ENCODE results near the gene PRCD. TPM values are rescaled to one million over a fixed set of nuclear protein-coding genes. Genes with fewer than 3 reads are reported as not detected.
"Not testable (repeated sequence)": the region's sequence is repeated elsewhere in the genome, so short reads cannot be mapped to it uniquely, and the experiment has no call there.

The PRCD gene
- total RNA-seq, 1 donor from 2014 or later: not detected

DNA sequence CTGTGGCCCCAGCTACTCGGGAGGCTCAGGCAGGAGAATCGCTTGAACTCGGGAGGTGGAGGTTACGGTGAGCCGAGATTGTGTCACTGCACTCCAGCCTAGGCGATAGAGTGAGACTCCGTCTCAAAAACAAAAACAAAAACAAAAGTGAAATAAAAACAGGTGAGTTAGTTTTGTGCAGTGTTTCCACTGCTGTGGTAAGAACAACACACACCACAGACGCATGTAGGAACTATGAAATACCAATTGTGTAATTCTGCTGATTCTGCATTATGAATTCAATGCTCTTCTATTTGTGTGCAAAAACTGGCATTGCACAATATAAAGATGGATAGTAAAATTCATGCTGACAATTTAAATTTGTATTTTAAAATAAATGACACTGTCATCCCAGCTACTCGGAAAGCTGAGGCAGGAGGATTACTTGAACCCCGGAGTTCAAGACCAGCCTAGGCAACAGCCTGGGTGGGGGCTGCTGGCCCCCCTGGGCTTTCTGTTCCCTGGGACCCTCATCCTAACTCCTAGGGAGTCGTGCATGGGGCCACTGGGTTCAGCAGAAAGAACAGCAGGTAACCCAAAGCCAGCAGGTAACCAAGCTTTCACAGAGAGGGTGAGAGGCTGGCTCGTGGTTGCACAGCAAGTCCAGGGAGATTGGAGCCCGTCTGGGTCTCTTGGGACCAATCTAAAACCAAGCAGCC, 28.0 kb upstream of the PRCD start:
- peaks cover 39% of the 10 kb centered on the region for H3K4me1 Mint-ChIP-seq (ENCODE audit: low read depth)
- intact Hi-C loops (cut with micrococcal nuclease): no loop called here
- H3K36me3 Mint-ChIP-seq (ENCODE audit: low read depth): no peaks in the 10 kb centered on the region
- no peak overlapping the region for H3K4me3 Mint-ChIP-seq (ENCODE audit: low read depth)
- peaks cover 7% of the 10 kb centered on the region for H3K27me3 Mint-ChIP-seq (ENCODE audit: low read depth)
- no peak for DNase-seq (ENCODE audit: low spot score)
- no peak overlapping the region for H3K27ac Mint-ChIP-seq
- H3K9me3 Mint-ChIP-seq: no peaks in the 10 kb centered on the region

DNA sequence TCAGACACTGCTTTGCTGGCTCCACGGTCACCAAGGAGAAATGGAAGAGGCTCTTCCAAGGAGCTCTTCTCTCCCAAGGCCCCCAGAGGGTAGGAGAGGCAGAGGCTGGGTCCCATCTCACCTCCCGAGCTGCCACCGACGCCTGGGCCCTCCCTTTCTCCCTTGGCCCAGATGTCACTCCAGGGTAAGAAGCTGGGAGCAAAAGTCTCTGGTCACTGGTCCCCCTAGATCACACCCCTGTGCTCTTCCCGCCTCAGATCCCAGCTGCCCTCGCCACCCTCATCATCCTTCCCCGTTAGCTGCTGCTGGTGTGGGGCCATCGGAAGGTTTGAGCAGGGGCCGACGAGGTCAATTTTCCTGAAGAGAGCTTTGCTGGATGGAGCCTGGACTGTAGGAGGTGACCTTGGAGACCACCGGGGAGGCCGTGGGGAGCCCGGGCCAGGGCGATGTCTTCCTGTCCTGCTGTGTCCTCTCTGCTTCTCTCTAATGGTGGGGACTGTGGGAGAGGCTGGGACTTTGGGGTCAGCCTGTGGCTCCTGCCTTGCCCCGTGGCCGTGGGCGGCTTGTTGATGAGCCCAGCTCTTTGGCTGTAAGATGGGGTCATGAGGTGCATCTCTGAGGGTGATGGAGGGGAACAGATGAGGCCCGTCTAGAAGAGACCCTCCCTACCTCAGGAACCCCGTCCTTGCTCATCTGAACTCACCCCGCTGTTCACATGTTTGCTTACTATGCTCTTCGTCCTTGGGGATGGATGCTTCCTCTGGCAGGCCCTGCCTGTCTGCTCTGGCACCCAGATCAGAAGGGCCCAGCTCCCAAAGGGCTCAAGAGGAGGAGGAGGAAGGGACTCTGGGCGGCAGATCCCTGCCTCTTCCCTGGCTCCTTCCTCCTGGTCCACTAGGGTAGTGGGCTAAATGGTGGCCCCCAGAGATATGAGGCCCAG, 27.2 kb upstream of the PRCD start:
- no peak overlapping the region for H3K4me3 Mint-ChIP-seq (ENCODE audit: low read depth)

DNA sequence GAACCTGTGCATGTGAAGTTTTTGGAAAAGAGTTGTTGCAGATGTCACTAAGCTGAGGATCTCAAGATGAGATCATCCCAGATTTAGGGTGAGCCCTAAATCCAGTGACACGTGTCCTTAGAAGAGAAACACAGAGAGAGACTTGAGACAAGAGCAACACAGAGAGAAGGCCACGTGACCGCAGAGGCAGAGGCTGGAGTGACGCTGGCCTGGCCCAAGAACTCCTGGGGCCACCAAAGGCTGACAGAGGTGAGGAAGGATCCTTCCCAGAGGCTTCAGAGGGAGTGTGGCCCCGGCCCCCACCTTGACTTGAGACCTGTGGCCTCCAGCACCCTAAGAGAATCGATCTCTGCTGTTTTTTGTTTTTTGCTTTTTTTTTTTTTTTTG, 26.5 kb upstream of the PRCD start:
- Mint-ChIP-seq H3K27me3 (ENCODE audit: low read depth) (peaks cover 3% of the 10 kb centered on the region), H3K36me3 (ENCODE audit: low read depth) (no peaks in the 10 kb centered on the region), H3K27ac (peak overlapping the region; percentile 61), H3K9me3 (no peaks in the 10 kb centered on the region), H3K4me1 (ENCODE audit: low read depth) (peaks cover 48% of the 10 kb centered on the region), H3K4me3 (ENCODE audit: low read depth) (no peak overlapping the region)
- intact Hi-C loops (cut with micrococcal nuclease): no loop called here
- no peak for DNase-seq (ENCODE audit: low spot score)

More for the DNA sequence above, 27.2 kb upstream of the PRCD start:
- no peak for DNase-seq (ENCODE audit: low spot score)
- no peaks in the 10 kb centered on the region for H3K36me3 Mint-ChIP-seq (ENCODE audit: low read depth)
- intact Hi-C loops (cut with micrococcal nuclease): no loop called here
- H3K9me3 Mint-ChIP-seq: no peaks in the 10 kb centered on the region
- peak overlapping the region; percentile 61 for H3K27ac Mint-ChIP-seq
- peaks cover 42% of the 10 kb centered on the region for H3K4me1 Mint-ChIP-seq (ENCODE audit: low read depth)
- H3K27me3 Mint-ChIP-seq (ENCODE audit: low read depth): peaks cover 6% of the 10 kb centered on the region

DNA sequence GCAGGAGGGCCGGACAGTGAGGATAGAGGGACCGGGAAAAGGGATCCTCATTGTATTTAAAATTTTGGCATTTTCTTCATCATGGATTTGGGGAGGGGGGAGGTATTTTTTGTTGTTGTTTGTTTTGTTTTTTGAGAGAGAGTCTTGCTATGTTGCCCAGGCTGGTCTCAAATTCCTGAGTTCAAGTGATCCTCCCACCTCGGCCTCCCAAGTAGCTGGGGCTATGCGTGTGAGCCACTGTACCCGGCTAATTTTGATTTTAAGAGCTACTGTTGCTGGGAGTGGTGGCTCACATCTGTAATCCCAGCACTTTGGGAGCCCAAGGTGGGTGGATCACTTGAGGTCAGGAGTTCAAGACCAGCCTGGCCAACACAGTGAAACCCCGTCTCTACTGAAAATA, 25.5 kb upstream of the PRCD start:
- H3K27ac Mint-ChIP-seq: peak overlapping the region; percentile 99
- DNase-seq (ENCODE audit: low spot score); H3K27me3 Mint-ChIP-seq (ENCODE audit: low read depth); H3K9me3 Mint-ChIP-seq; intact Hi-C loops (cut with micrococcal nuclease); H3K36me3 Mint-ChIP-seq (ENCODE audit: low read depth): not testable (repeated sequence)
- peaks cover 49% of the 10 kb centered on the region for H3K4me1 Mint-ChIP-seq (ENCODE audit: low read depth)
- H3K4me3 Mint-ChIP-seq (ENCODE audit: low read depth): peak overlapping the region; percentile 42

DNA sequence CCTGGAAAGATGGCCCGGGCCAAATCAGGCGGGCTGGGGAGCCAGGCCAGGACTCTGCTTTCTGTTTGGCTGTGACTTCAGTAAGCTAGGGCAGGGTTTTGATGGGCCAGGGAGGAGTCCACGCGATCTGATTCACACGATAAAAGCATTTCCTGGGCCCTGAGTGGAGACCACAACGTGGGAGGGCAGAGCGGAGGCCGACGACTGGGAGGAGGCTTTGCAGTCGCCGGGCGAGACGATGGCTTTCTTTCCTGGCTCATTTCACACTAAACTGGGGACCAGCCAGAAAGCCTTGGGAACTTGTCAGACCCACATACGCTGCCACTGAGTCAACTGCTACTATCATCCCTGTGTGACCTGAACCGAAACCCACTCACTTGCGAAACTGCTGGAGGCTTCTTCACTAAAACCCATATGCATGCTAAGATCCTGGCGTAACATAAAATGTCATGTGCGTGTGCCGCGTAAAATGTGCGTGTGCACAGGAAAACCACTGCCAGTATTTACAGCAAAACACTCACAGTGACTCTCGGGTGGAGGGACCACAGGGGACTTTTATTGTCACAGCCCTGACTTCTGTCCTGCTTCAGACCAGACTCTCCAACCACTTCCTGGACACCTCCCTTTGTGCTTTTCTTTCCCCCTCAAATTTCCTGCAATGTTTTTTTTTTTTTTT, 24.4 kb upstream of the PRCD start:
- Mint-ChIP-seq H3K4me1 (ENCODE audit: low read depth) (peaks cover 49% of the 10 kb centered on the region), H3K27me3 (ENCODE audit: low read depth) (no peaks in the 10 kb centered on the region), H3K9me3 (no peaks in the 10 kb centered on the region), H3K36me3 (ENCODE audit: low read depth) (no peaks in the 10 kb centered on the region), H3K4me3 (ENCODE audit: low read depth) (peak overlapping the region; percentile 55), H3K27ac (peak overlapping the region; percentile 99)
- DNase-seq (ENCODE audit: low spot score): peak; percentile 82
- intact Hi-C loops (cut with micrococcal nuclease): loop anchor here (1.0 kb wide), 1 partner anchor 22 kb away; no protein-coding TSS in a partner anchor

DNA sequence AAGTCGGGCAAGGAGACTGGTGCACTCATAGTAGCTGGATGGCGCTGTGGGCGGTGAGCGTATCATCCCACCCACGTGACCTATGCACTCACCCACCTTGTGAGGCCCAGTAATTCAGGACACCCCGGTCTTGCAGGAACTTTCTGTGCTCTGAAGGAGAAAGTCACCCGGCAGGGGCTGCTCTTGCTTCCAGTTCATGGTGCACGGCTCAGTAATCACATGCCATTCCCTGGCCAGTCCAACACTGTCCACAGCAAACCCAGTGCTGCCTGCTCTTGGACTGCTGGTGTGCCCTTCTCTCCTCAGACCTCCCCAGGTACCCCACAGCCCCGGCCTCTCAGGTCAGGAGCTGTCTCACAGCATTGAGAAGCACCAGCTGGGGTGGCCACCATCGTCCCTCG, 22.2 kb upstream of the PRCD start:
- DNase-seq (ENCODE audit: low spot score): no peak
- intact Hi-C loops (cut with micrococcal nuclease): no loop called here
- Mint-ChIP-seq H3K9me3 (no peaks in the 10 kb centered on the region), H3K27ac (no peak overlapping the region), H3K4me3 (ENCODE audit: low read depth) (no peak overlapping the region), H3K4me1 (ENCODE audit: low read depth) (peaks cover 42% of the 10 kb centered on the region), H3K27me3 (ENCODE audit: low read depth) (no peaks in the 10 kb centered on the region), H3K36me3 (ENCODE audit: low read depth) (no peaks in the 10 kb centered on the region)

DNA sequence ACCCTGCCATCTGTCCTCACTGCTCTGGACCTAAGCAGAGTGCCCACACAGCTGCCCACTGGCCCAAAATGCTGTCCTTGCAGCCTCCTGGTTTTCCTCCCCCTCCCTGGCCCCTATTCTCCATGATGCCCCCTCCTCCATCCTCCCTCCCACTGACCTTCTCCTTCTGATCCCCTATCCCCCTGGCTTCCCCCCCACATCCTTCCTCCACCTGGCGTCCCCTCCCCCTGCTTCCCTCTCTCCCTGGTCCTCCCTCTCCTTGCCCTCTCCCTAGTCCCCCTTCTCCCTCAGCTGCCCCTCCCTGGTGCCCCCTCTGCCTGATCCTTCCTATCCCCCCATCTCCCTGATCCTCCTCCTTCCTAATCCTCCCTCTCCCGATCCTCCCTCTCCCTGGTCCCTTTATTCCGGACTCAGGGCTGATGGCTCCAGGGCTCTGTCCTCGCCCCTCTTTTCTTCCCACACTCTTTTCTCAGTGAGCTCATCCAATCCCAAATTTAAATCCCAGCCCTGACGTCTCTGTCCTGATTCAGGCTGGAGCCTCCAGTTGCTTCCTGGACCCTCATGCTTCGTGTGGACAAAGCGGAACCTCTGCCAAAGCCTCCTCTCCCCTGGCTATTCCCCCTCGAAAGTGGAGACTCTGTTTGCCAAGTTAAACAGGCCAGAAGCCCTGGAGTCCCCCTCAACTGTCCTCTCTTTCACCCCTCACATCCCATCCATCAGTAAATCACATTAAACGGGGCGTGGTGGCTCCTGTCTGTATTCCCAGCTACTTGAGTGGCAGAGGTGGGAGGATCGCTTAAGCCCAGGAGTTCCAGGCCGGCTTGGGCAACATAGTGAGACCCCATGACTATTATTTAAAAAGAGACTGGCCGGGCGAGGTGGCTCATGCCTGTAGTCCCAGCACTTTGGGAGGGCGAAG, 20.5 kb upstream of the PRCD start:
- intact Hi-C loops (cut with micrococcal nuclease): no loop called here
- no peak overlapping the region for H3K4me3 Mint-ChIP-seq (ENCODE audit: low read depth)
- no peak overlapping the region for H3K27ac Mint-ChIP-seq

DNA sequence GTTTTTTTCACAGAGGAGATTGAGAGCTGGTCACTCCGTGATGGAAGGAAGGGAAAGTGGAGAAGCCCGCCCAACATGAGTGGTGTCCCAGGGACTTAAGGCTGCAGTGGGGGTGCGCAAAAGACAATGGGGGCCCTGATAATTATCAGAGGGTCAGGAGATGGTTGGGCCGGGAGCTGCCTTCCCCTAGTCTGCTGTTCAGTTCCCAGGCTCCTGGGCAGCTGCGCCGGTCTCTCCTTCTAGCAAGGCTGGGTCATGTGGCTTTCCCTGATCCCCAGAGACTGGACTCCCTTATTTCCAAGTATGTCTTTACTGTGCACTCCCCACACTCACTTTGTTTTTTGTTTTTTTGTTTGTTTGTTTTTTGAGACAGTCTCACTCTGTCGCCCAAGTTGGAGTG, 18.6 kb upstream of the PRCD start:
- no peak overlapping the region for H3K27ac Mint-ChIP-seq
- intact Hi-C loops (cut with micrococcal nuclease): no loop called here
- DNase-seq (ENCODE audit: low spot score): no peak
- H3K9me3 Mint-ChIP-seq: no peaks in the 10 kb centered on the region
- no peaks in the 10 kb centered on the region for H3K36me3 Mint-ChIP-seq (ENCODE audit: low read depth)
- peaks cover 21% of the 10 kb centered on the region for H3K4me1 Mint-ChIP-seq (ENCODE audit: low read depth)
- H3K4me3 Mint-ChIP-seq (ENCODE audit: low read depth): no peak overlapping the region
- H3K27me3 Mint-ChIP-seq (ENCODE audit: low read depth): peaks cover 2% of the 10 kb centered on the region

More for the DNA sequence above, 20.5 kb upstream of the PRCD start:
- DNase-seq (ENCODE audit: low spot score): no peak
- Mint-ChIP-seq H3K36me3 (ENCODE audit: low read depth) (no peaks in the 10 kb centered on the region), H3K9me3 (no peaks in the 10 kb centered on the region), H3K27me3 (ENCODE audit: low read depth) (peaks cover 2% of the 10 kb centered on the region), H3K4me1 (ENCODE audit: low read depth) (peaks cover 35% of the 10 kb centered on the region)

DNA sequence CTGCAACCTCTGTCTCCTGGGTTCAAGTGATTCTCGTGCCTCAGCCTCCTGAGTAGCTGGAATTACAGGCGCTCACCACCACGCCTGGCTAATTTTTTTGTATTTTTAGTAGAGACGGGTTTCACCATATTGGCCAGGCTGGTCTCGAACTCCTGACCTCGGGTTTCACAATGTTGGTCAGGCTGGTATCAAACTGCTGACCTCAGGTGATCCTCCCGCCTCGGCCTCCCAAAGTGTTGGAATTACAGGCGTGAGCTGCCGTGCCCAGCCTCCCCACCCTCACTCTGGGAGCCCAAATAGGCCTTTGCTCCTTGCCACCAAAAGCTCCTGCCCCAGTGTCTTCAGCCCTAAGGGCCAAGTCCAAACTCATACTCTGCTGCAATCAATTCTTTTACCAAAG, 18.2 kb upstream of the PRCD start:
- DNase-seq (ENCODE audit: low spot score); H3K9me3 Mint-ChIP-seq; H3K36me3 Mint-ChIP-seq (ENCODE audit: low read depth); H3K4me3 Mint-ChIP-seq (ENCODE audit: low read depth); H3K27me3 Mint-ChIP-seq (ENCODE audit: low read depth); H3K27ac Mint-ChIP-seq; intact Hi-C loops (cut with micrococcal nuclease): not testable (repeated sequence)
- H3K4me1 Mint-ChIP-seq (ENCODE audit: low read depth): peaks cover 18% of the 10 kb centered on the region

DNA sequence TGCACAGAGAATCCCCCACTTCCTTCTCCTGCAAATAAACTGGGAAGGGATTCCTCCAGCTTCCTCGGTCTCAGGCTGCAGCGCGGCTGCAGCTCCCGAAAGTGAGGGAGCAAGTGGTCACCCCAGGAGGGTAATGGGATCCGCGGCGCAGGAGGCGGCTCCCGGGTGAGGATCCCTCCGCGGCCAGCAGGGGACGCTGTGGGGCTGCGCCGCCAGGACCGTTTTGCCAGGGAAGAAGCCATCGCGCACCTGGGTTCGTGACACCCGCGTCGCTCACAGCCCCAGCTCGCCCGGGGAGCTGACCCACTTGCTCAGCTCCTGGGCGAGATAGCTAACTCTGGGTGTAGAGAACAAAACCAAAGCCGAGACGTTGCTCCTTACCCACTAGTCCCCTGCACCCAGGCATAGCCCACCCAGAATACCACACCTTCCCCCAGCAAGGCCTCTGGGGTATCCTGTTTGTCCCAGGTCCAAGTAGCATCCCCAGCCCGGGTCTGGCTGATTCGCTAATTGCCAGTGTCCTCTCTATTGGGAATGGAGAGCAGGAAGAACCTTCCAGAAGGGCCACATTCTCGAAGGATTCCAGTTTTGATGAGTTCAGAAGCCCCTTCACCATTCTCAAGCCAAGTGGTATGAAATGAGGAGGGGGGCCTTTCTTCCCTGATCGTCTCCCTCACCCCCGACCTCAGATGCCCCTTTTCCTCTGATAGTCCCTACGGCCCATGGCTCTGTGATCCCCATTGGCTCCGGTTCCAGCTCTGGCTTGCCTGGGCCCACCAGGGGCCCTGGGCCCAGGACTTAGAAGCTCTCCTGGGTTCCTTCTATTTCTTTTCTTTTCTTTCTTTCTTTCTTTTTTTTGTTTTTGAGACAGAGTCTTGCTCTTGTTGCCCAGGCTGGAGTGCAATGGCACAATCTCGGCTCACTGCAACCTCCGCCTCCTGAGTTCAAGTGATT, 16.5 kb upstream of the PRCD start:
- Mint-ChIP-seq H3K4me3 (ENCODE audit: low read depth) (no peak overlapping the region), H3K9me3 (no peaks in the 10 kb centered on the region), H3K27me3 (ENCODE audit: low read depth) (peaks cover 8% of the 10 kb centered on the region), H3K4me1 (ENCODE audit: low read depth) (peaks cover 8% of the 10 kb centered on the region), H3K36me3 (ENCODE audit: low read depth) (no peaks in the 10 kb centered on the region), H3K27ac (no peak overlapping the region)
- peak; percentile 72 for DNase-seq (ENCODE audit: low spot score)
- intact Hi-C loops (cut with micrococcal nuclease): loop anchor here (1.0 kb wide), 2 partner anchors 24 to 101 kb away; no protein-coding TSS in a partner anchor
